Neural cell (in vitro differentiated cells): ENCODE results near the gene ZC3H12A. TPM values are rescaled to one million over a fixed set of nuclear protein-coding genes. Genes with fewer than 3 reads are reported as not detected.

ENCODE experiments used
- H2AFZ ChIP-seq: fragments of 200-600, 300-800 bp; sonication (generic), shearing (Covaris generic); 2 replicates; pipeline ENCODE4 v1.6.0; 2014; ENCODE audit warnings: low read depth, mild to moderate bottlenecking, antibody characterized with exemption, low read length, moderate library complexity
- H3F3A ChIP-seq: fragments of 200-600 bp; shearing (Covaris generic); 2 replicates; pipeline ENCODE4 v1.6.1; 2016; ENCODE audit warnings: mild to moderate bottlenecking, moderate library complexity, mixed read lengths, antibody characterized with exemption, low read length; ENCODE audit not compliant: insufficient read depth, poor library complexity, severe bottlenecking
- H3K27ac ChIP-seq: fragments of 200-600, 300-800 bp; sonication (generic), shearing (Covaris generic); 2 replicates; pipeline ENCODE4 v1.5.1; 2014; ENCODE audit warnings: mild to moderate bottlenecking, low read length, moderate library complexity
- H3K27me3 ChIP-seq: fragments of 300-800, 200-600 bp; sonication (generic), shearing (Covaris generic); 2 replicates; pipeline ENCODE4 v1.6.0; 2014; ENCODE audit warnings: mild to moderate bottlenecking, low read depth, low read length, moderate library complexity; ENCODE audit not compliant: insufficient read depth
- H3K36me3 ChIP-seq: fragments of 300-800, 200-600 bp; sonication (generic), shearing (Covaris generic); 2 replicates; pipeline ENCODE4 v1.5.1; 2014; ENCODE audit warnings: mild to moderate bottlenecking, antibody characterized with exemption, low read length, moderate library complexity; ENCODE audit not compliant: insufficient read depth
- H3K4me2 ChIP-seq: fragments of 300-800, 200-600 bp; sonication (generic), shearing (Covaris generic); 2 replicates; pipeline ENCODE4 v1.6.0; 2014; ENCODE audit warnings: mild to moderate bottlenecking, low read length
- H3K4me3 ChIP-seq: fragments of 300-800, 200-600 bp; sonication (generic), shearing (Covaris generic); 2 replicates; pipeline ENCODE4 v1.5.1; 2014; ENCODE audit warnings: mild to moderate bottlenecking, low read length, moderate library complexity
- H3K79me2 ChIP-seq: fragments of 200-600 bp; shearing (Covaris generic); replicated peaks from 2 replicates; pipeline ENCODE4 v1.6.0; 2014; ENCODE audit warnings: mild to moderate bottlenecking, low read length, moderate library complexity; ENCODE audit not compliant: insufficient read depth
- H3K9ac ChIP-seq: fragments of 300-800, 200-600 bp; sonication (generic), shearing (Covaris generic); 2 replicates; pipeline ENCODE4 v1.6.1; 2016; ENCODE audit warnings: mild to moderate bottlenecking, low read length, mixed read lengths
- H3K9me2 ChIP-seq: fragments of 200-600 bp; shearing (Covaris generic); 2 replicates; pipeline ENCODE4 v1.6.1; 2016; ENCODE audit warnings: mild to moderate bottlenecking, low read length, mixed read lengths; ENCODE audit not compliant: insufficient read depth
- H3K9me3 ChIP-seq: fragments of 200-600, 300-800 bp; sonication (generic), shearing (Covaris generic); 2 replicates; pipeline ENCODE4 v1.6.1; 2016; ENCODE audit warnings: mild to moderate bottlenecking, mixed run types, low read length, moderate library complexity, mixed read lengths
- H4K20me1 ChIP-seq: fragments of 200-600 bp; shearing (Covaris generic); 2 replicates; pipeline ENCODE4 v1.6.1; 2016; ENCODE audit warnings: mild to moderate bottlenecking, mixed run types; ENCODE audit not compliant: insufficient read depth
- EP300 ChIP-seq: fragments of 450-650 bp; conservative IDR thresholded peaks from 2 replicates; pipeline ENCODE4 v1.6.1; 2014; ENCODE audit warnings: antibody characterized with exemption, mild to moderate bottlenecking, moderate library complexity; ENCODE audit not compliant: poor library complexity, severe bottlenecking
- EZH2 ChIP-seq: fragments of 200-600, 300-800 bp; shearing (Covaris generic), sonication (generic); IDR thresholded peaks from 2 replicates; pipeline ENCODE4 v1.6.1; 2014; ENCODE audit warnings: antibody characterized with exemption, low read length, borderline replicate concordance, mild to moderate bottlenecking; ENCODE audit not compliant: insufficient read depth, poor library complexity, severe bottlenecking
- MXI1 ChIP-seq: fragments of 450-650 bp; conservative IDR thresholded peaks from 2 replicates; pipeline ENCODE4 v1.6.1; 2014; ENCODE audit warnings: antibody characterized with exemption, mild to moderate bottlenecking; ENCODE audit not compliant: poor library complexity, severe bottlenecking
- POLR2AphosphoS5 ChIP-seq: IDR thresholded peaks from 2 replicates; pipeline ENCODE4 v1.6.1; 2012
- RAD21 ChIP-seq: fragments of 450-650 bp; conservative IDR thresholded peaks from 2 replicates; pipeline ENCODE4 v1.6.1; 2014; ENCODE audit warnings: antibody characterized with exemption, mild to moderate bottlenecking, moderate library complexity
- REST ChIP-seq: IDR thresholded peaks from 2 replicates; pipeline ENCODE4 v1.6.1; 2012; ENCODE audit warnings: borderline replicate concordance
- SMC3 ChIP-seq: fragments of 450-650 bp; conservative IDR thresholded peaks from 2 replicates; pipeline ENCODE4 v1.6.1; 2014; ENCODE audit warnings: antibody characterized with exemption, mild to moderate bottlenecking, moderate library complexity; ENCODE audit not compliant: poor library complexity
- TAF1 ChIP-seq: IDR thresholded peaks from 2 replicates; pipeline ENCODE4 v1.6.1; 2012; ENCODE audit warnings: low read depth
- polyA plus RNA-seq: library from polyadenylated mRNA; depleted of rRNA; stranded (reverse); fragments of >200 nt; gene quantifications from 2 replicates; pipeline ENCODE4 v1.2.3, GENCODE V29; 2014
- TF ChIP-seq, protein P1 (sequence below): fragments of 450-650 bp; IDR thresholded peaks from 2 replicates; pipeline ENCODE4 v1.5.1; 2014; ENCODE audit warnings: antibody characterized with exemption, mild to moderate bottlenecking, moderate library complexity; ENCODE audit not compliant: poor library complexity, severe bottlenecking

ZC3H12A gene
- polyA plus RNA-seq, 1 donor from 2014 or later: not detected

DNA sequence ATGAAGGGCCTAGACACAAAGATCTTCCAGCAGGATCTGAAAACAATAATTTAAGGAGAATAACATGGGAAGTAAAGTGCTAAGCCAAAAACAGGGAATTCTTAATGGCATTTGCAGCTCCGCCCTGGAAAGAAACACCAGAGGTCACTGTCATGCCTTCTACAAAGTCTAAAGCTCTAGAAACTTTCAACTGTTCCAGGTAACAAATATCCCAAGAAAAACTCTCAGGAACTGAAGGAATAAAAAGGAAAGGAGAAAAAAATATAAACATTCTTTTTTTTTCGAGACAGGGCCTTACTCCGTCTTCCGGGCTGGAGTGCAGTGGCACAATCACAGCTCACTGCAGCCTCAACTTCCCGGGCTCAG lies 13.2 kb downstream of the ZC3H12A start:
- H3K9me3 ChIP-seq: no peaks in the 10 kb centered on the region
- no peak overlapping the region for H2AFZ ChIP-seq
- H3K36me3 ChIP-seq: peaks cover 5% of the 10 kb centered on the region
- H3K4me3 ChIP-seq: no peak overlapping the region
- no peaks in the 10 kb centered on the region for H4K20me1 ChIP-seq
- H3F3A ChIP-seq: no peaks in the 10 kb centered on the region
- no peaks in the 10 kb centered on the region for H3K9me2 ChIP-seq
- no peaks in the 10 kb centered on the region for H3K27me3 ChIP-seq
- H3K27ac ChIP-seq: no peak overlapping the region
- TF ChIP-seq EP300: no peak
- TF ChIP-seq EZH2: no peak
- TF ChIP-seq MXI1: no peak
- TF ChIP-seq RAD21: no peak
- no peak for TF ChIP-seq TAF1
- TF ChIP-seq POLR2AphosphoS5: no peak
- no peak for TF ChIP-seq SMC3
- TF ChIP-seq, protein P1, sequence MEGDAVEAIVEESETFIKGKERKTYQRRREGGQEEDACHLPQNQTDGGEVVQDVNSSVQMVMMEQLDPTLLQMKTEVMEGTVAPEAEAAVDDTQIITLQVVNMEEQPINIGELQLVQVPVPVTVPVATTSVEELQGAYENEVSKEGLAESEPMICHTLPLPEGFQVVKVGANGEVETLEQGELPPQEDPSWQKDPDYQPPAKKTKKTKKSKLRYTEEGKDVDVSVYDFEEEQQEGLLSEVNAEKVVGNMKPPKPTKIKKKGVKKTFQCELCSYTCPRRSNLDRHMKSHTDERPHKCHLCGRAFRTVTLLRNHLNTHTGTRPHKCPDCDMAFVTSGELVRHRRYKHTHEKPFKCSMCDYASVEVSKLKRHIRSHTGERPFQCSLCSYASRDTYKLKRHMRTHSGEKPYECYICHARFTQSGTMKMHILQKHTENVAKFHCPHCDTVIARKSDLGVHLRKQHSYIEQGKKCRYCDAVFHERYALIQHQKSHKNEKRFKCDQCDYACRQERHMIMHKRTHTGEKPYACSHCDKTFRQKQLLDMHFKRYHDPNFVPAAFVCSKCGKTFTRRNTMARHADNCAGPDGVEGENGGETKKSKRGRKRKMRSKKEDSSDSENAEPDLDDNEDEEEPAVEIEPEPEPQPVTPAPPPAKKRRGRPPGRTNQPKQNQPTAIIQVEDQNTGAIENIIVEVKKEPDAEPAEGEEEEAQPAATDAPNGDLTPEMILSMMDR: no peak
- no peak for TF ChIP-seq REST
- H3K4me2 ChIP-seq: no peak overlapping the region
- H3K9ac ChIP-seq: no peak overlapping the region
- no peaks in the 10 kb centered on the region for H3K79me2 ChIP-seq

DNA sequence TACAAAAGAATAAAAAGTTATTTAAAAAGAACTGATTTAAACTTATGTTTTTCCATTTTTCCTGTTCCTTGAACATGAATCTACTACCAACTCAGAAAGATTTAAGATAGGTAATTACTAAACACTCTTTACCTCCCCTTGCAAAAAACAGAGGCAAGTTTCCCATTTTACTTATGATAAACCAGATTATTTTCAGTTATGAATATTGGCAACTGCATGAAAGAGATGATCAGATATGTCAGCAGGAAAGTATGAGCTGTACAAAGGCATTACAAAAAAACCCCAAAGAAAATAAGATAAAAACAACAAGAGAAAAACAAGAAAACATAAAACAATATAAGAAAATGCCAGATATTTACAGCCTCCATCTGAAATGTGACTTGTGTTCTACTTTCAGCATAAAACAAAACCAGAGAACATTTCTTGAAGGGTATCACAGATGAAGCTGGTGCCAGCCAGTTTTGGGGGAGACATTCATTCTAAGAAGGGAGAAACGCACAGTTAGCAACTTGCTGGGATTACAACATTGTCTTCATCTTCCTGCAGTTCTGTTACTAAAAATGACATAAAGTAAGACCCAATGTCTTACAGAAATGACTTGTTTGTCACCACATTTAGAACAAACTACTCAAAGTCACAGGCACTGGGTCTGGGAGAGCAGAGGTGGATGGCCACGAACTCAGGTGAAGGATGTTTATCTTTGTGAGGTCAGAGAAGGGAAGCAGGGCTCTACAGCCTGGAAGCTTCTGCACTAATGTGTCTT lies 19.1 kb downstream of the ZC3H12A start:
- Histone ChIP-seq H3K9ac (no peak overlapping the region), H3K9me2 (no peaks in the 10 kb centered on the region), H3K79me2 (no peaks in the 10 kb centered on the region), H4K20me1 (no peaks in the 10 kb centered on the region), H2AFZ (no peak overlapping the region), H3K4me3 (no peak overlapping the region), H3K27ac (no peak overlapping the region), H3K27me3 (no peaks in the 10 kb centered on the region), H3F3A (no peaks in the 10 kb centered on the region), H3K9me3 (no peaks in the 10 kb centered on the region), H3K36me3 (peaks cover 5% of the 10 kb centered on the region), H3K4me2 (no peak overlapping the region)
- no peak for TF ChIP-seq TAF1
- TF ChIP-seq POLR2AphosphoS5: no peak
- TF ChIP-seq EP300: no peak
- TF ChIP-seq RAD21: no peak
- TF ChIP-seq SMC3: no peak
- no peak for TF ChIP-seq REST
- TF ChIP-seq, protein P1: no peak
- no peak for TF ChIP-seq MXI1
- TF ChIP-seq EZH2: no peak
